ACHN (cell line): ENCODE data around the gene DCBLD2.
A peak's percentile ranks its signal among the peaks of the same experiment; 100 is the strongest.

ENCODE experiments used
- DNase-seq: peaks from one replicate; pipeline ENCODE4 v3.0.0-alpha.2; 2015
- in situ Hi-C: cut with HindIII; loops from 2 replicates; pipeline ENCODE4 v1.10.0; 2017; ENCODE audit warnings: low sequenced_read_pairs, low pct_ligation_motif_present, low pct_unique_long_range_greater_than_20kb

Gene DCBLD2, protein sequence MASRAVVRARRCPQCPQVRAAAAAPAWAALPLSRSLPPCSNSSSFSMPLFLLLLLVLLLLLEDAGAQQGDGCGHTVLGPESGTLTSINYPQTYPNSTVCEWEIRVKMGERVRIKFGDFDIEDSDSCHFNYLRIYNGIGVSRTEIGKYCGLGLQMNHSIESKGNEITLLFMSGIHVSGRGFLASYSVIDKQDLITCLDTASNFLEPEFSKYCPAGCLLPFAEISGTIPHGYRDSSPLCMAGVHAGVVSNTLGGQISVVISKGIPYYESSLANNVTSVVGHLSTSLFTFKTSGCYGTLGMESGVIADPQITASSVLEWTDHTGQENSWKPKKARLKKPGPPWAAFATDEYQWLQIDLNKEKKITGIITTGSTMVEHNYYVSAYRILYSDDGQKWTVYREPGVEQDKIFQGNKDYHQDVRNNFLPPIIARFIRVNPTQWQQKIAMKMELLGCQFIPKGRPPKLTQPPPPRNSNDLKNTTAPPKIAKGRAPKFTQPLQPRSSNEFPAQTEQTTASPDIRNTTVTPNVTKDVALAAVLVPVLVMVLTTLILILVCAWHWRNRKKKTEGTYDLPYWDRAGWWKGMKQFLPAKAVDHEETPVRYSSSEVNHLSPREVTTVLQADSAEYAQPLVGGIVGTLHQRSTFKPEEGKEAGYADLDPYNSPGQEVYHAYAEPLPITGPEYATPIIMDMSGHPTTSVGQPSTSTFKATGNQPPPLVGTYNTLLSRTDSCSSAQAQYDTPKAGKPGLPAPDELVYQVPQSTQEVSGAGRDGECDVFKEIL

GRCh38 chr3:98901392-98902350 is at the start of gene DCBLD2:
Gene DCBLD2, minus strand, starts transcription at chr3:98901695. Its CDS starts 369 bp downstream, at chr3:98901326.
- in situ Hi-C loops, result no loop called here

DNA sequence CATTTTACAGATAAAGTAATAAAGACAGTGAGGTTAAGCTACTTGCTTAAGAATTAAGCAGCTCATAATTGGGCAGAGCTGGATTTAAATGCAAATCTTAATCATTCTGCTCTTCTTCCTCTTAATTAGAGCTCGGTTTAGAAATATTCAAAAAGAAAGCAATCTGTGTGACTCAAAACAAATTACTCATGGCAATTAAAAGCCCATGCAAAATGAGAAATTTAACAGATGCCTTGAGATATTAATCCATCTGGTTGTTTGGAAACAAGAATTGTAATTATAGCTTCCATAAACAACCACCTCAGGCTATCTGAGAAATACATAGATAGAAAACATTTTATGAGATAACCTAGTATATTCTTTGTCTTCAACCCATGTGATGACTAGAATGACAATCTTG is 44.2 kb upstream of the DCBLD2 start:
- no peak for DNase-seq
- in situ Hi-C loops, result no loop called here

More at GRCh38 chr3:98901392-98902350, at the start of gene DCBLD2:
- peak; percentile 97 for DNase-seq

DNA sequence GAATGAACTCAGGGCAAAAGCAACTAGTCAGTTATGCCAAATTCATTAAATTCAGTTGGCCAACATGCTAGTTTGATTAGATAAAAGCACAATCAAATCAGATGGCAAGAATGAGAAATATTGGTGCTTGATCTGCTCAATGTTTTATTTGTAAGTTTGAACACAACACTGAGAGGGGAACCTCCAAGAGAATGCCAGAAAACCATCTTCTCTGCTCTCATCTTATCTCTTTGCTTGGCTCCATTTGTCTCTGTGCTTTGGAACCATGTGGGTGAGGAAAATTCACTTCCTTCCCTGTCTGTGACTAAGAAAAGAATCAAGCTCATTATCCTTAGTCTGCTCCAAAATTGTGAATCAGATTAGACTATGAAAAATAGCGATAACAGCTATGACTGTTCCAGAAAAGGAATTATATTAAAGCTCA is 43.6 kb upstream of the DCBLD2 start:
- in situ Hi-C loops, result no loop called here
- DNase-seq, result no peak

DNA sequence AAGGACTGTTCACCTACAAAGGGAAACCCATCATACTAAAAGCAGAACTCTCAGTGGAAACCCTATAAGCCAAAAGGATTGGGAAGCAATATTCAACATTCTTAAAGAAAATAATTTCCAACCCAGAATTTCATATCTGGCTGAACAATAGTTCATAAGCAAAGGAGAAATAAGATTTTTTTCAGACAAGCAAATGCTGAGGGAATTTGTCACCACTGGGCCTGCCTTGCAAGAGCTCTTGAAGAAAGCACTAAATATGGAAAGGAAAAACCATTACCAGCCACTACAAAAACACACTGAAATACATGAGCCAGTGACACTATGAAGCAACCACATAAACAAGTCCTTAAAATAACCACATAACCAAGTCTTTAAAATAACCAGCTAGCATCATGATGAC is 28.9 kb upstream of the DCBLD2 start:
- DNase-seq, result no peak
- in situ Hi-C loops, result no loop called here

GRCh38 chr3:98921957-98922356 is 20.5 kb upstream of the DCBLD2 start:
- in situ Hi-C loops, result no loop called here
- no peak for DNase-seq

- DNase-seq, result no peak
- in situ Hi-C loops, result no loop called here
These were observed 18.7 kb upstream of the DCBLD2 start for GRCh38 chr3:98920166-98920565.

DNA sequence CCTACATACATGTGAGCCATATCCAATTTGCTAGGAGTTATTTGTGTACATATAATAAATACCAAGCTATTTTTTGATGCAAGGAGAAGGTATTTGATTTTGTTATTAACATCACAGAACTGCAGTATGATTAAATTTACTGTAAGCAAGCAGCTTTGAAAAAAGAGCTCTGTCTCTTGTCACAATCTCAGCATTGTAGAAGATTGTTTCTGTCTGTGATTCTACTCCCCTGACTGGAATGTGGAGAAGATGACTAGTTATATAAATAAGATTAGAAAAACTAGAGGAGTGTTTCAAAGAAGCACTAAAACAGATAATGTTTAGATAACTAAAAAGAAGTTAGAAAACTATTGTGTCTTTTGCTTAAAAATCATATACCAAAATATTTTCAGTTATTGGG is 17.1 kb upstream of the DCBLD2 start:
- DNase-seq, result no peak
- in situ Hi-C loops, result no loop called here

GRCh38 chr3:98917608-98918007 is 16.1 kb upstream of the DCBLD2 start:
- in situ Hi-C loops, result no loop called here
- DNase-seq, result no peak

GRCh38 chr3:98914210-98915080 is 12.9 kb upstream of the DCBLD2 start:
- no peak for DNase-seq
- in situ Hi-C loops, result no loop called here

DNA sequence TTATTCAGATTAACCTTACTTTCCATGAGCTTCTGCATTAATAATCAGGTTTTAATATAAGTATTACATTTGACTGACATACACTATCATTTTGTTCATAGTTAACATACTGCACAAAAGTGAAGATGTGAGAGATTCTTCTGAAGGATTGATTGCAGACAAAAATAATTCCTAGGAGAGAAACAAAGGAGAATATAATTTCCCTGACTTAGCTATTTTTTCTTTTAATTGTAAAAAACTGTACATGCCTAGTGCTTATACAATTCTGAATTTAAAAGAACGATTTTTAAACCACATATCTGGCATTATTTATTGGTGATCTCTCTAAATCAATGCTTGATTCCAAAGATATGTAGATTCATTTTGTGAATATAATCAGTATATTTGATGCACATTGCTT is 11.0 kb upstream of the DCBLD2 start:
- DNase-seq, result no peak
- in situ Hi-C loops, result no loop called here

- in situ Hi-C loops, result no loop called here
- DNase-seq, result no peak
These were observed 4.7 kb upstream of the DCBLD2 start for GRCh38 chr3:98906230-98906629.

GRCh38 chr3:98903705-98904481 is 2.4 kb upstream of the DCBLD2 start:
- in situ Hi-C loops, result no loop called here
- no peak for DNase-seq

DNA sequence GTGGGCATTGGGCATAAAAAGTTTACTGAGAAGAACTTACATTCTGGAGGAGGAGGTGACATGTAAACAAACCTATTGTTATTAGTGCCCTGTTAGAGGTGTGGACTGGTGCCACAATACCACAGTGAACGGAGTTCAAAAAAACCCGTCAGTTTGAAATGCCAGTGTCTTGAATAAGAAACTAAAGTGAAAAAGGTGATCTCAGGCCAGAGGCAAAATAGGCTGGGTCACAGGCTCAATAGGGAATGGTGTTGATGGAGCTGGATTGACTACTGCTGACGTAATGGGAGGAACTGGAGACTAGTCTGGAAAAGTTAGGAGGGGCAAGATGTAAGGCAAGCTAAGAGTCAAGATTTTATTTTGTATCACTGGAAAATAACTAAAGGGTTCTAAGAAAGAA is 1.6 kb upstream of the DCBLD2 start:
- no peak for DNase-seq
- in situ Hi-C loops, result no loop called here

GRCh38 chr3:98902351-98902740 is 851 bp upstream of the DCBLD2 start:
- in situ Hi-C loops, result no loop called here
- no peak for DNase-seq

DNA sequence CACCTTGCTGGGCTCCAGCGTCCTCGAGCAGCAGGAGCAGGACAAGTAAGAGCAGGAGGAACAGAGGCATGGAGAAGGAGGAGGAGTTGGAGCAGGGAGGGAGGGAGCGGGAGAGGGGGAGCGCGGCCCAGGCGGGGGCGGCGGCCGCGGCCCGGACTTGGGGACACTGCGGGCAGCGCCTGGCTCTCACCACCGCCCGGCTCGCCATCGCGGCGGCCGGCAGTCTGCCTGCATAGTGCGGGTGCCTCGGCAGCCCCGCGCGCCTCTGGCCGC is 440 bp downstream of the DCBLD2 start:
- in situ Hi-C loops, result no loop called here
- no peak for DNase-seq

DNA sequence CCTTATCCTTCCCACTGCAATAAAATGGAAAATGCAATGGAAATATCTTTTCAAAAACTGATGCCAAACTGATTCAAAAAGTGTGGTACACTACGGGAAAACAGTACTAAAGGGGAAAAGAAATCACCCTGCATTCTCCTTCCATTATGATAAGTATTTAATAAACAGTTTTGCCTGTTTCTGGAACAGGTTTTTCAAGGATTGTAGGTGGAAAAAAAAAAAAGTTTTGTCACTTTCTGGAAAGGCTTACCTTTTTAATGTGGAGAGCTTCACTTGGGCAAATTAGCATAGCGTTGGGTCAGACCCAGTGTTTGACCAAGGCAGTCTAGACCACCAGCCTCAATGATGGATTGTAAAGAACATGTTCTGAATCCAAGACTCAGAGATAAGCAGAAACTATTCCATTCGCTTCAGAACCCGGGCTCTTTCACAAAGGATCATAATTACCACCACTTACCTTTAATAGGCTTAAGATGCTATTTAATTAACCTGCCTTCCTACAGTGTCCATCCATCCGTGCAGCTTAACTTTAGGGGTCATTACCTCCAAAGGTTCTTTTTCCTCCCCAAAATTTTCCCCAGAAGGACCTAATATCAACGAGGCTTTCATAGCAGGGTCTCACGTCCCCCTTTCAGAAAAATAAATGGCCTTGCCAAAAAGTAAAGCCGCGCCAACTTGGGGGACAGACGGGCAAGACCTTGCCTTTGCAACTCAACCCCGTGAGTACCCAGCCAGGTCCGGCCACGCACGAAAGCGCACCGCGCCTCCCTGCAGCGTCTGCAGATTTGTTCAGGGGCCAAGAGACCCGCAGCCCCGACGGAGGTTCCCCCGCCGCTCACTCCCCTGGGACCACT is 1.0 kb downstream of the DCBLD2 start:
- DNase-seq, result no peak
- in situ Hi-C loops, result no loop called here

- no peak for DNase-seq
- in situ Hi-C loops, result loop anchor here (25.0 kb wide), 1 partner anchor 90 kb away; no protein-coding TSS in a partner anchor
These were observed 3.8 kb downstream of the DCBLD2 start for GRCh38 chr3:98897701-98898100.
